HepG2 (cell line): ENCODE results near the gene NRSN2. TPM values are rescaled to one million over a fixed set of nuclear protein-coding genes. Genes with fewer than 3 reads are reported as not detected.
A peak's percentile ranks its signal among the peaks of the same experiment; 100 is the strongest.

Experiments
- BHLHE40 ChIP-seq: IDR thresholded peaks from 2 replicates; pipeline ENCODE4 v1.6.1; 2011; ENCODE audit warnings: low read length, improper control_type of control experiment
- EED ChIP-seq: sonication (generic); formaldehyde crosslinking; IDR thresholded peaks from 2 replicates; pipeline ENCODE4 v1.5.0; 2020; ENCODE audit warnings: mild to moderate bottlenecking, missing genetic modification reagents
- ELF4 ChIP-seq: sonication (generic); formaldehyde crosslinking; IDR thresholded peaks from 2 replicates; pipeline ENCODE4 v1.5.0; 2020; ENCODE audit warnings: missing genetic modification reagents, mild to moderate bottlenecking, moderate library complexity, borderline replicate concordance
- HMGA1 ChIP-seq: sonication (generic); formaldehyde crosslinking; conservative IDR thresholded peaks from 2 replicates; pipeline ENCODE4 v1.4.0; 2020; ENCODE audit warnings: missing genetic modification reagents
- KDM5A ChIP-seq: fragments of 200-600 bp; sonication (generic); IDR thresholded peaks from 2 replicates; pipeline ENCODE4 v1.7.0; 2018; ENCODE audit warnings: antibody characterized with exemption, mild to moderate bottlenecking, low read length, borderline replicate concordance
- MAF1 ChIP-seq: sonication (generic); formaldehyde crosslinking; IDR thresholded peaks from 2 replicates; pipeline ENCODE4 v1.5.0; 2020; ENCODE audit warnings: missing genetic modification reagents, borderline replicate concordance
- NFYC ChIP-seq: IDR thresholded peaks from 2 replicates; pipeline ENCODE4 v1.6.1; 2016; ENCODE audit warnings: missing genetic modification reagents, missing compliant biosample characterization
- RARA ChIP-seq: IDR thresholded peaks from 2 replicates; pipeline ENCODE4 v1.6.1; 2016; ENCODE audit warnings: missing genetic modification reagents, missing compliant biosample characterization
- RBM22 ChIP-seq: fragments of 200-400 bp; formaldehyde crosslinking; optimal IDR thresholded peaks from 2 replicates; pipeline ENCODE3; 2017; ENCODE audit warnings: mild to moderate bottlenecking, low read length, moderate library complexity
- RFXANK ChIP-seq: IDR thresholded peaks from 2 replicates; pipeline ENCODE4 v1.6.1; 2016
- STAT5B ChIP-seq: sonication (generic); formaldehyde crosslinking; IDR thresholded peaks from 2 replicates; pipeline ENCODE4 v1.4.0; 2020; ENCODE audit warnings: missing genetic modification reagents
- TAF1 ChIP-seq: sonication (generic); formaldehyde crosslinking; IDR thresholded peaks from 2 replicates; pipeline ENCODE4 v1.4.0; 2020; ENCODE audit warnings: missing genetic modification reagents
- TAF15 ChIP-seq: fragments of 200-400 bp; formaldehyde crosslinking; IDR thresholded peaks from one replicate; pipeline ENCODE4 v1.6.1; 2018; ENCODE audit warnings: mild to moderate bottlenecking, low read depth, low read length; ENCODE audit not compliant: poor library complexity, severe bottlenecking
- ZFP1 ChIP-seq: IDR thresholded peaks from 2 replicates; pipeline ENCODE4 v1.6.1; 2016
- ZNF205 ChIP-seq: IDR thresholded peaks from 2 replicates; pipeline ENCODE4 v1.6.1; 2018; ENCODE audit warnings: missing biosample characterization, missing genetic modification reagents
- ZNF292 ChIP-seq: sonication (generic); formaldehyde crosslinking; IDR thresholded peaks from 2 replicates; pipeline ENCODE4 v1.8.1; 2022; ENCODE audit warnings: mild to moderate bottlenecking, low read depth, missing genetic modification reagents, borderline replicate concordance
- ZNF326 ChIP-seq: sonication (generic); formaldehyde crosslinking; IDR thresholded peaks from 2 replicates; pipeline ENCODE4 v1.4.0; 2020; ENCODE audit warnings: missing genetic modification reagents, borderline replicate concordance
- ZNF451 ChIP-seq: sonication (generic); formaldehyde crosslinking; IDR thresholded peaks from 2 replicates; pipeline ENCODE4 v1.5.0; 2020; ENCODE audit warnings: mild to moderate bottlenecking, missing genetic modification reagents
- ZNF510 ChIP-seq: sonication (generic); formaldehyde crosslinking; IDR thresholded peaks from 2 replicates; pipeline ENCODE4 v1.4.0; 2020; ENCODE audit warnings: low read depth, mild to moderate bottlenecking, missing genetic modification reagents
- ZNF577 ChIP-seq: sonication (generic); formaldehyde crosslinking; IDR thresholded peaks from 2 replicates; pipeline ENCODE4 v1.4.0; 2020; ENCODE audit warnings: mild to moderate bottlenecking, low read depth, missing genetic modification reagents, borderline replicate concordance
- ZNF776 ChIP-seq: sonication (generic); formaldehyde crosslinking; IDR thresholded peaks from 2 replicates; pipeline ENCODE4 v1.4.0; 2020; ENCODE audit warnings: mild to moderate bottlenecking, missing genetic modification reagents
- polyA plus RNA-seq, 8 experiments: library from polyadenylated mRNA; depleted of rRNA in 3 of 8; stranded (reverse) in 7 of 8; unstranded in 1 of 8; fragments of >200 nt; fragmentation: Illumina TruSeq in 4 of 8; extraction: Trizol in 4 of 8; gene quantifications; 2 replicates each; pipeline versions ENCODE4 v1.2.1 to v1.2.3, GENCODE V29; 2011 to 2016; ENCODE audit warnings: low read depth in 4 of 8, missing spikeins in 1 of 8, mixed read lengths in 1 of 8; ENCODE audit not compliant: insufficient read depth in 1 of 8
- total RNA-seq, 5 experiments: library from RNA; depleted of rRNA; stranded (reverse); fragments of >200 nt; fragmentation: Illumina TruSeq; extraction: Trizol; gene quantifications; 2 replicates each; pipeline ENCODE4 v1.2.3, GENCODE V29; 2016; ENCODE audit warnings: low read depth in 1 of 5
- TF ChIP-seq, protein P1 (sequence below): IDR thresholded peaks from 2 replicates; pipeline ENCODE4 v1.6.1; 2016; ENCODE audit warnings: missing compliant biosample characterization, missing genetic modification reagents, borderline replicate concordance
- TF ChIP-seq, protein P2 (sequence below): sonication (generic); formaldehyde crosslinking; IDR thresholded peaks from 2 replicates; pipeline ENCODE4 v1.4.0; 2020; ENCODE audit warnings: missing genetic modification reagents

The NRSN2 gene
- total and polyA plus RNA-seq, 2 of the 13 experiments (the other 11 are each of a cell fraction or from before 2014, with no cell fraction given), result 32.3 to 49.4 TPM

DNA sequence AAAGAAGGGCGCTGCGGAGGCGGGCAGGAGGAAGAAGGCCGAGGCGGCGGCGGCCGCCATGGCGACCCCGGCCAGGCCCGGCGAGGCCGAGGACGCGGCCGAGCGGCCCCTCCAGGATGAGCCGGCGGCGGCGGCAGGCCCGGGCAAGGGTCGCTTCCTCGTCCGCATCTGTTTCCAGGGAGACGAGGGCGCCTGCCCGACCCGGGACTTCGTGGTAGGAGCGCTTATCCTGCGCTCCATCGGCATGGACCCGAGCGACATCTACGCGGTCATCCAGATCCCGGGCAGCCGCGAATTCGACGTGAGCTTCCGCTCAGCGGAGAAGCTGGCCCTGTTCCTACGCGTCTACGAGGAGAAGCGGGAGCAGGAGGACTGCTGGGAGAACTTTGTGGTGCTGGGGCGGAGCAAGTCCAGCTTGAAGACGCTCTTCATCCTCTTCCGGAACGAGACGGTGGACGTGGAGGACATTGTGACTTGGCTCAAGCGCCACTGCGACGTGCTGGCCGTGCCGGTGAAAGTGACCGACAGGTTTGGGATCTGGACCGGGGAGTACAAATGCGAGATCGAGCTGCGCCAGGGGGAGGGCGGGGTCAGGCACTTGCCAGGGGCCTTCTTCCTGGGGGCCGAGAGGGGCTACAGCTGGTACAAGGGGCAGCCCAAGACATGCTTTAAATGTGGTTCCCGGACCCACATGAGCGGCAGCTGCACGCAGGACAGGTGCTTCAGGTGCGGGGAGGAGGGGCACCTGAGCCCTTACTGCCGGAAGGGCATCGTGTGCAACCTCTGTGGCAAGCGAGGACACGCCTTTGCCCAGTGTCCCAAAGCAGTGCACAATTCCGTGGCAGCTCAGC lies 48.8 kb upstream of the NRSN2 start (continued):
- TF ChIP-seq ZNF326 (CRISPR knock-in tag) (no peak), ZFP1 (0 out of 2 replicates have a peak, but pooled peaks have one; percentile 15), TAF1 (CRISPR knock-in tag) (peak; percentile 68), TAF15 (peak; percentile 33), HMGA1 (CRISPR knock-in tag) (0 out of 2 replicates have a peak, but pooled peaks have one; percentile 44), MAF1 (CRISPR knock-in tag) (0 out of 2 replicates have a peak, but pooled peaks have one; percentile 80), RBM22 (peak; percentile 34), ZNF776 (CRISPR knock-in tag) (peak; percentile 62; the same call in 1 of the 2 replicates), BHLHE40 (0 out of 2 replicates have a peak, but pooled peaks have one; percentile 18), ZNF205 (CRISPR knock-in tag) (peak; percentile 67), ZNF292 (CRISPR knock-in tag) (peak; percentile 66; the same call in 1 of the 2 replicates), NFYC (0 out of 2 replicates have a peak, but pooled peaks have one; percentile 31), ZNF577 (CRISPR knock-in tag) (0 out of 2 replicates have a peak, but pooled peaks have one; percentile 11), ZNF451 (peak; percentile 65), RARA (CRISPR knock-in tag) (peak; percentile 45), EED (CRISPR knock-in tag) (peak; percentile 17; the same call in 1 of the 2 replicates), ELF4 (CRISPR knock-in tag) (no peak), RFXANK (CRISPR knock-in tag) (peak; percentile 55; the same call in 1 of the 2 replicates), KDM5A (peak; percentile 23), STAT5B (CRISPR knock-in tag) (peak; percentile 66; the same call in 1 of the 2 replicates), ZNF510 (CRISPR knock-in tag) (peak; percentile 83; the same call in 1 of the 2 replicates)
- TF ChIP-seq, protein P1, sequence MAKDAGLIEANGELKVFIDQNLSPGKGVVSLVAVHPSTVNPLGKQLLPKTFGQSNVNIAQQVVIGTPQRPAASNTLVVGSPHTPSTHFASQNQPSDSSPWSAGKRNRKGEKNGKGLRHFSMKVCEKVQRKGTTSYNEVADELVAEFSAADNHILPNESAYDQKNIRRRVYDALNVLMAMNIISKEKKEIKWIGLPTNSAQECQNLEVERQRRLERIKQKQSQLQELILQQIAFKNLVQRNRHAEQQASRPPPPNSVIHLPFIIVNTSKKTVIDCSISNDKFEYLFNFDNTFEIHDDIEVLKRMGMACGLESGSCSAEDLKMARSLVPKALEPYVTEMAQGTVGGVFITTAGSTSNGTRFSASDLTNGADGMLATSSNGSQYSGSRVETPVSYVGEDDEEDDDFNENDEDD (CRISPR knock-in tag), result peak; percentile 63
- TF ChIP-seq, protein P2, sequence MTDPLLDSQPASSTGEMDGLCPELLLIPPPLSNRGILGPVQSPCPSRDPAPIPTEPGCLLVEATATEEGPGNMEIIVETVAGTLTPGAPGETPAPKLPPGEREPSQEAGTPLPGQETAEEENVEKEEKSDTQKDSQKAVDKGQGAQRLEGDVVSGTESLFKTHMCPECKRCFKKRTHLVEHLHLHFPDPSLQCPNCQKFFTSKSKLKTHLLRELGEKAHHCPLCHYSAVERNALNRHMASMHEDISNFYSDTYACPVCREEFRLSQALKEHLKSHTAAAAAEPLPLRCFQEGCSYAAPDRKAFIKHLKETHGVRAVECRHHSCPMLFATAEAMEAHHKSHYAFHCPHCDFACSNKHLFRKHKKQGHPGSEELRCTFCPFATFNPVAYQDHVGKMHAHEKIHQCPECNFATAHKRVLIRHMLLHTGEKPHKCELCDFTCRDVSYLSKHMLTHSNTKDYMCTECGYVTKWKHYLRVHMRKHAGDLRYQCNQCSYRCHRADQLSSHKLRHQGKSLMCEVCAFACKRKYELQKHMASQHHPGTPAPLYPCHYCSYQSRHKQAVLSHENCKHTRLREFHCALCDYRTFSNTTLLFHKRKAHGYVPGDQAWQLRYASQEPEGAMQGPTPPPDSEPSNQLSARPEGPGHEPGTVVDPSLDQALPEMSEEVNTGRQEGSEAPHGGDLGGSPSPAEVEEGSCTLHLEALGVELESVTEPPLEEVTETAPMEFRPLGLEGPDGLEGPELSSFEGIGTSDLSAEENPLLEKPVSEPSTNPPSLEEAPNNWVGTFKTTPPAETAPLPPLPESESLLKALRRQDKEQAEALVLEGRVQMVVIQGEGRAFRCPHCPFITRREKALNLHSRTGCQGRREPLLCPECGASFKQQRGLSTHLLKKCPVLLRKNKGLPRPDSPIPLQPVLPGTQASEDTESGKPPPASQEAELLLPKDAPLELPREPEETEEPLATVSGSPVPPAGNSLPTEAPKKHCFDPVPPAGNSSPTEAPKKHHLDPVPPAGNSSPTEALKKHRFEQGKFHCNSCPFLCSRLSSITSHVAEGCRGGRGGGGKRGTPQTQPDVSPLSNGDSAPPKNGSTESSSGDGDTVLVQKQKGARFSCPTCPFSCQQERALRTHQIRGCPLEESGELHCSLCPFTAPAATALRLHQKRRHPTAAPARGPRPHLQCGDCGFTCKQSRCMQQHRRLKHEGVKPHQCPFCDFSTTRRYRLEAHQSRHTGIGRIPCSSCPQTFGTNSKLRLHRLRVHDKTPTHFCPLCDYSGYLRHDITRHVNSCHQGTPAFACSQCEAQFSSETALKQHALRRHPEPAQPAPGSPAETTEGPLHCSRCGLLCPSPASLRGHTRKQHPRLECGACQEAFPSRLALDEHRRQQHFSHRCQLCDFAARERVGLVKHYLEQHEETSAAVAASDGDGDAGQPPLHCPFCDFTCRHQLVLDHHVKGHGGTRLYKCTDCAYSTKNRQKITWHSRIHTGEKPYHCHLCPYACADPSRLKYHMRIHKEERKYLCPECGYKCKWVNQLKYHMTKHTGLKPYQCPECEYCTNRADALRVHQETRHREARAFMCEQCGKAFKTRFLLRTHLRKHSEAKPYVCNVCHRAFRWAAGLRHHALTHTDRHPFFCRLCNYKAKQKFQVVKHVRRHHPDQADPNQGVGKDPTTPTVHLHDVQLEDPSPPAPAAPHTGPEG (CRISPR knock-in tag), result peak; percentile 28
